PFSK-1 (cell line): Measurements from ENCODE around the gene TRIM4.

Experiments used
- POLR2AphosphoS5 ChIP-seq: IDR thresholded peaks from 2 replicates; pipeline ENCODE4 v1.6.1; 2012; ENCODE audit warnings: low read depth, mild to moderate bottlenecking, control low read depth, low read length, moderate library complexity
- TF ChIP-seq, protein P1 (sequence below), 2 experiments: IDR thresholded peaks; 2 replicates each; pipeline versions ENCODE4 v1.6.1 to v1.8.0; 2011 to 2012; ENCODE audit warnings: low read depth in 2 of 2, low read length in 2 of 2, control low read depth in 1 of 2, inconsistent platforms in 1 of 2, mild to moderate bottlenecking in 1 of 2, moderate library complexity in 1 of 2; ENCODE audit not compliant: insufficient read depth in 1 of 2

DNA sequence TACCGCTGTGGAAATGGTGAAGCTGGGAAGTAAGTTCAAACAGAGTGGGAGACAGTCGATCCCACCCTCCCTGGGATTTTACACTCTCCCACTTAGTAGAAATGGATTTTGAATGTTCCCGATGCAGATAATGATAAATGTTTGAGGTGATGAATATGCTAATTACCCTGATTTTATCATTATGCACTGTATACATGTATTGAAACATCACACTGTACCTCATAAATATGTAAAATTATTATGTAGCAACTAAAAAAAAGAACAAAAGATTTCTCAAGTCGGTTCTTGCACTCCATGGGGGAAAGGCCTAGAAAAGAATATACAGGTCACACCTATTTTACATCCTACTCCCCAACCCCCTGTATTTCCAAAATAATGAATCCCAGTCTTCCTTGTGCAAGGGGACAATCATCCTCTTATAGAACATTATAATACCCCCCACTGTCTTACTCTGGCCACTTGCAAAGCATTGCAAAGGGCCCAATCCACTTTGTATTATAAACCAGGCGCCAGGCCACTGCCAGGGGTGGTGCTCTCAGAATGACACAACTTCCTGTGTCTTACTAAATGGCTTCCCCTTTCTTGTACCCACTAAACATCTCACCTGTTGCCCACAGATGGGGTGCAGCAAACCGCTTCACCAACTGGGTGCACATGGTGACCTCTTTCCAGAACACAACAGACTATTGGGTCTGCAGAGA lies 21.9 kb downstream of the TRIM4 start:
- TF ChIP-seq, protein P1, sequence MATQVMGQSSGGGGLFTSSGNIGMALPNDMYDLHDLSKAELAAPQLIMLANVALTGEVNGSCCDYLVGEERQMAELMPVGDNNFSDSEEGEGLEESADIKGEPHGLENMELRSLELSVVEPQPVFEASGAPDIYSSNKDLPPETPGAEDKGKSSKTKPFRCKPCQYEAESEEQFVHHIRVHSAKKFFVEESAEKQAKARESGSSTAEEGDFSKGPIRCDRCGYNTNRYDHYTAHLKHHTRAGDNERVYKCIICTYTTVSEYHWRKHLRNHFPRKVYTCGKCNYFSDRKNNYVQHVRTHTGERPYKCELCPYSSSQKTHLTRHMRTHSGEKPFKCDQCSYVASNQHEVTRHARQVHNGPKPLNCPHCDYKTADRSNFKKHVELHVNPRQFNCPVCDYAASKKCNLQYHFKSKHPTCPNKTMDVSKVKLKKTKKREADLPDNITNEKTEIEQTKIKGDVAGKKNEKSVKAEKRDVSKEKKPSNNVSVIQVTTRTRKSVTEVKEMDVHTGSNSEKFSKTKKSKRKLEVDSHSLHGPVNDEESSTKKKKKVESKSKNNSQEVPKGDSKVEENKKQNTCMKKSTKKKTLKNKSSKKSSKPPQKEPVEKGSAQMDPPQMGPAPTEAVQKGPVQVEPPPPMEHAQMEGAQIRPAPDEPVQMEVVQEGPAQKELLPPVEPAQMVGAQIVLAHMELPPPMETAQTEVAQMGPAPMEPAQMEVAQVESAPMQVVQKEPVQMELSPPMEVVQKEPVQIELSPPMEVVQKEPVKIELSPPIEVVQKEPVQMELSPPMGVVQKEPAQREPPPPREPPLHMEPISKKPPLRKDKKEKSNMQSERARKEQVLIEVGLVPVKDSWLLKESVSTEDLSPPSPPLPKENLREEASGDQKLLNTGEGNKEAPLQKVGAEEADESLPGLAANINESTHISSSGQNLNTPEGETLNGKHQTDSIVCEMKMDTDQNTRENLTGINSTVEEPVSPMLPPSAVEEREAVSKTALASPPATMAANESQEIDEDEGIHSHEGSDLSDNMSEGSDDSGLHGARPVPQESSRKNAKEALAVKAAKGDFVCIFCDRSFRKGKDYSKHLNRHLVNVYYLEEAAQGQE (IDR thresholded peaks at IDR 0.05; ENCODE audit: insufficient read depth in 1 of 2, low read depth in 2 of 2, low read length in 2 of 2) = no peak
- TF ChIP-seq POLR2AphosphoS5 = no peak
